GM23338 (cell line): Measurements from ENCODE around the gene ROBO3. TPM values are rescaled to one million over a fixed set of nuclear protein-coding genes. Genes with fewer than 3 reads are reported as not detected.

ENCODE experiments used
- ATAC-seq: fragments of 200-7000 bp; cut with Tn5 transposase; 3 replicates; pipeline ENCODE4 v1.9.1; 2020
- DNase-seq: peaks from one replicate; pipeline ENCODE4 v3.0.0-alpha.2; 2015; ENCODE audit warnings: low spot score
- H2AFZ ChIP-seq: fragments of 200-600 bp; sonication (generic); 2 replicates; pipeline ENCODE4 v1.8.0; 2016; ENCODE audit warnings: antibody characterized with exemption, mild to moderate bottlenecking, moderate library complexity
- H3F3A ChIP-seq: fragments of 200-600 bp; sonication (generic); replicated peaks from 2 replicates; pipeline ENCODE4 v1.8.0; 2017; ENCODE audit warnings: antibody characterized with exemption, mixed run types, low read depth
- H3K27ac ChIP-seq: fragments of 200-600 bp; sonication (generic); 2 replicates; pipeline ENCODE4 v1.6.1; 2016; ENCODE audit warnings: low read depth
- H3K27me3 ChIP-seq: fragments of 200-600 bp; sonication (generic); 2 replicates; pipeline ENCODE4 v1.8.0; 2016; ENCODE audit warnings: mild to moderate bottlenecking, mixed run types, moderate library complexity; ENCODE audit not compliant: insufficient read depth
- H3K36me3 ChIP-seq: fragments of 200-600 bp; sonication (generic); 2 replicates; pipeline ENCODE4 v1.8.0; 2016; ENCODE audit warnings: mild to moderate bottlenecking; ENCODE audit not compliant: insufficient read depth
- H3K4me1 ChIP-seq: fragments of 200-600 bp; sonication (generic); 2 replicates; pipeline ENCODE4 v1.8.0; 2016; ENCODE audit warnings: mild to moderate bottlenecking, moderate library complexity; ENCODE audit not compliant: insufficient read depth
- H3K4me2 ChIP-seq: fragments of 200-600 bp; sonication (generic); 2 replicates; pipeline ENCODE4 v1.7.1; 2017; ENCODE audit warnings: mixed run types
- H3K4me3 ChIP-seq: fragments of 200-600 bp; sonication (generic); 2 replicates; pipeline ENCODE4 v1.6.1; 2016; ENCODE audit warnings: mixed run types
- H3K79me2 ChIP-seq: fragments of 200-600 bp; sonication (generic); replicated peaks from 2 replicates; pipeline ENCODE4 v1.8.0; 2017; ENCODE audit warnings: mild to moderate bottlenecking; ENCODE audit not compliant: insufficient read depth
- H3K9me2 ChIP-seq: fragments of 200-600 bp; sonication (generic); 2 replicates; pipeline ENCODE4 v1.8.0; 2017; ENCODE audit not compliant: insufficient read depth
- H4K20me1 ChIP-seq: fragments of 200-600 bp; sonication (generic); replicated peaks from 2 replicates; pipeline ENCODE4 v1.8.0; 2017; ENCODE audit warnings: mild to moderate bottlenecking; ENCODE audit not compliant: insufficient read depth
- H3K27ac Mint-ChIP-seq: 2 replicates; pipeline ENCODE4 v1.8.0; 2020; ENCODE audit warnings: inconsistent platforms, mild to moderate bottlenecking, moderate library complexity, mixed read lengths
- H3K27me3 Mint-ChIP-seq: 3 replicates; pipeline ENCODE4 v1.8.0; 2022; ENCODE audit warnings: low read depth, mild to moderate bottlenecking, moderate library complexity, mixed read lengths, inconsistent platforms; ENCODE audit not compliant: insufficient read depth, poor library complexity
- H3K36me3 Mint-ChIP-seq: 3 replicates; pipeline ENCODE4 v1.8.0; 2021; ENCODE audit warnings: low read depth, mild to moderate bottlenecking, inconsistent platforms, moderate library complexity, mixed read lengths
- H3K4me1 Mint-ChIP-seq: 3 replicates; pipeline ENCODE4 v1.8.0; 2020; ENCODE audit warnings: mild to moderate bottlenecking, inconsistent platforms, mixed read lengths
- H3K4me3 Mint-ChIP-seq: 3 replicates; pipeline ENCODE4 v1.8.0; 2021; ENCODE audit warnings: moderate library complexity, mild to moderate bottlenecking, inconsistent platforms, mixed read lengths
- H3K9me3 Mint-ChIP-seq: 3 replicates; pipeline ENCODE4 v1.8.0; 2020; ENCODE audit warnings: moderate library complexity, mild to moderate bottlenecking, inconsistent platforms, mixed read lengths
- CREB1 ChIP-seq: fragments of 250-450 bp; sonication (Bioruptor Pico); IDR thresholded peaks from 2 replicates; pipeline ENCODE4 v1.5.0; 2020; ENCODE audit warnings: low read depth, mild to moderate bottlenecking, moderate library complexity
- CTCF ChIP-seq, 2 experiments: fragments of 200-600 bp in 1 of 2; sonication (generic) in 1 of 2; conservative IDR thresholded peaks; 2 replicates each; pipeline versions ENCODE4 v1.5.1 to v1.6.1; 2016 to 2017; ENCODE audit warnings: antibody characterized with exemption in 2 of 2, low read depth in 2 of 2, mild to moderate bottlenecking in 2 of 2, moderate library complexity in 1 of 2
- ETS1 ChIP-seq: IDR thresholded peaks from 2 replicates; pipeline ENCODE4 v1.6.1; 2016; ENCODE audit warnings: antibody characterized with exemption
- EZH2phosphoT487 ChIP-seq: fragments of 200-600 bp; sonication (generic); IDR thresholded peaks from one replicate; pipeline ENCODE4 v1.8.1; 2018; ENCODE audit warnings: antibody characterized with exemption; ENCODE audit not compliant: unreplicated experiment
- POLR2AphosphoS5 ChIP-seq: IDR thresholded peaks from 2 replicates; pipeline ENCODE4 v1.6.1; 2016; ENCODE audit warnings: antibody characterized with exemption, low read depth
- REST ChIP-seq: IDR thresholded peaks from one replicate; pipeline ENCODE4 v1.6.1; 2018; ENCODE audit warnings: antibody characterized with exemption; ENCODE audit not compliant: unreplicated experiment
- STAT1 ChIP-seq: IDR thresholded peaks from one replicate; pipeline ENCODE4 v1.6.1; 2016; ENCODE audit warnings: antibody characterized with exemption; ENCODE audit not compliant: unreplicated experiment
- ZNF331 ChIP-seq: fragments of 250-450 bp; sonication (Bioruptor Pico); IDR thresholded peaks from 2 replicates; pipeline ENCODE4 v1.5.0; 2020; ENCODE audit warnings: low read depth, mild to moderate bottlenecking, moderate library complexity
- ZNF462 ChIP-seq: fragments of 250-450 bp; sonication (Bioruptor Pico); IDR thresholded peaks from 2 replicates; pipeline ENCODE4 v1.5.0; 2020; ENCODE audit warnings: mild to moderate bottlenecking, moderate library complexity
- polyA plus RNA-seq: library from polyadenylated mRNA; unstranded; fragments of >200 nt; fragmentation: Nextera tagmentation; extraction: Ambion mirVana; gene quantifications from 2 replicates; pipeline ENCODE4 v1.2.1, GENCODE V29; 2016
- total RNA-seq: library from RNA; depleted of rRNA; stranded (reverse); fragments of >200 nt; shearing (Covaris generic); gene quantifications from 2 replicates; pipeline ENCODE4 v1.2.3, GENCODE V29; 2014

The ROBO3 gene
- total and polyA plus RNA-seq, 2 experiments from 2014 or later = 17.0 to 21.4 TPM

- Mint-ChIP-seq H3K27ac (no peak overlapping the region), H3K27me3 (peaks cover 12% of the 10 kb centered on the region), H3K4me1 (peaks cover 2% of the 10 kb centered on the region; the same call in 2 of the 3 replicates), H3K36me3 (no peaks in the 10 kb centered on the region; the same call in 2 of the 3 replicates), H3K4me3 (no peak overlapping the region), H3K9me3 (no peaks in the 10 kb centered on the region)
- H3K27me3 ChIP-seq = 0 out of 2 replicates have a peak, but pooled peaks cover 10% of the 10 kb centered on the region
- ATAC-seq (no peak), DNase-seq (no peak)
- H3K4me1 ChIP-seq = no peaks in the 10 kb centered on the region
- H3K79me2 ChIP-seq = no peaks in the 10 kb centered on the region
- H3K9me2 ChIP-seq = no peaks in the 10 kb centered on the region
- no peaks in the 10 kb centered on the region for H3F3A ChIP-seq
- no peak overlapping the region for H2AFZ ChIP-seq
- H3K27ac ChIP-seq = no peak overlapping the region
- no peaks in the 10 kb centered on the region for H4K20me1 ChIP-seq
- no peaks in the 10 kb centered on the region for H3K36me3 ChIP-seq
- TF ChIP-seq CTCF (conservative IDR thresholded peaks at IDR 0.05; ENCODE audit: low read depth in 2 of 2) = no peak
- TF ChIP-seq ZNF331 = no peak
- TF ChIP-seq ZNF462 (CRISPR knock-in tag) = no peak
- no peak for TF ChIP-seq STAT1
- no peak for TF ChIP-seq REST
- no peak for TF ChIP-seq CREB1 (CRISPR knock-in tag)
- TF ChIP-seq EZH2phosphoT487 = no peak
- TF ChIP-seq ETS1 = no peak
- no peak for TF ChIP-seq POLR2AphosphoS5
- no peak overlapping the region for H3K4me2 ChIP-seq
- H3K4me3 ChIP-seq = no peak overlapping the region
Measured at GRCh38 chr11:124890151-124890550, 24.9 kb downstream of the ROBO3 start.
